WERI-Rb-1 (cell line): ENCODE measurements around the gene PTP4A1.

Experiments used
- DNase-seq: peaks from one replicate; pipeline ENCODE4 v3.0.0-alpha.2; 2020
- H3K27ac ChIP-seq: fragments of 250-450 bp; sonication (Bioruptor Pico); 2 replicates; pipeline ENCODE4 v1.5.1; 2020; ENCODE audit warnings: mild to moderate bottlenecking, moderate library complexity
- H3K27me3 ChIP-seq: fragments of 250-450 bp; sonication (Bioruptor Pico); 2 replicates; pipeline ENCODE4 v1.5.1; 2021; ENCODE audit warnings: mild to moderate bottlenecking, low read depth, moderate library complexity; ENCODE audit not compliant: insufficient read depth, severe bottlenecking
- H3K36me3 ChIP-seq: fragments of 250-450 bp; sonication (Bioruptor Pico); 2 replicates; pipeline ENCODE4 v1.5.1; 2020; ENCODE audit warnings: mild to moderate bottlenecking, moderate library complexity
- H3K4me3 ChIP-seq: 2 replicates; pipeline ENCODE4 v1.5.1; 2011; ENCODE audit warnings: low read depth, mild to moderate bottlenecking, control low read depth, low read length
- H3K9me3 ChIP-seq: fragments of 250-450 bp; sonication (Bioruptor Pico); 2 replicates; pipeline ENCODE4 v1.5.1; 2021; ENCODE audit warnings: mild to moderate bottlenecking, moderate library complexity; ENCODE audit not compliant: severe bottlenecking
- TF ChIP-seq, protein P1 (sequence below): IDR thresholded peaks from 2 replicates; pipeline ENCODE4 v1.5.1; 2011; ENCODE audit warnings: low read depth, mild to moderate bottlenecking, control low read depth, inconsistent platforms, low read length

Gene PTP4A1

GRCh38 chr6:63574554-63574900 is 2.2 kb downstream of the PTP4A1 start:
- no peak for DNase-seq
- H3K4me3 ChIP-seq, result peak overlapping the region; percentile 89
- H3K9me3 ChIP-seq, result no peaks in the 10 kb centered on the region
- no peak overlapping the region; the same call in 1 of the 2 replicates for H3K27ac ChIP-seq
- no peaks in the 10 kb centered on the region for H3K27me3 ChIP-seq
- TF ChIP-seq, protein P1, sequence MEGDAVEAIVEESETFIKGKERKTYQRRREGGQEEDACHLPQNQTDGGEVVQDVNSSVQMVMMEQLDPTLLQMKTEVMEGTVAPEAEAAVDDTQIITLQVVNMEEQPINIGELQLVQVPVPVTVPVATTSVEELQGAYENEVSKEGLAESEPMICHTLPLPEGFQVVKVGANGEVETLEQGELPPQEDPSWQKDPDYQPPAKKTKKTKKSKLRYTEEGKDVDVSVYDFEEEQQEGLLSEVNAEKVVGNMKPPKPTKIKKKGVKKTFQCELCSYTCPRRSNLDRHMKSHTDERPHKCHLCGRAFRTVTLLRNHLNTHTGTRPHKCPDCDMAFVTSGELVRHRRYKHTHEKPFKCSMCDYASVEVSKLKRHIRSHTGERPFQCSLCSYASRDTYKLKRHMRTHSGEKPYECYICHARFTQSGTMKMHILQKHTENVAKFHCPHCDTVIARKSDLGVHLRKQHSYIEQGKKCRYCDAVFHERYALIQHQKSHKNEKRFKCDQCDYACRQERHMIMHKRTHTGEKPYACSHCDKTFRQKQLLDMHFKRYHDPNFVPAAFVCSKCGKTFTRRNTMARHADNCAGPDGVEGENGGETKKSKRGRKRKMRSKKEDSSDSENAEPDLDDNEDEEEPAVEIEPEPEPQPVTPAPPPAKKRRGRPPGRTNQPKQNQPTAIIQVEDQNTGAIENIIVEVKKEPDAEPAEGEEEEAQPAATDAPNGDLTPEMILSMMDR, result no peak
- peaks cover 54% of the 10 kb centered on the region for H3K36me3 ChIP-seq

DNA sequence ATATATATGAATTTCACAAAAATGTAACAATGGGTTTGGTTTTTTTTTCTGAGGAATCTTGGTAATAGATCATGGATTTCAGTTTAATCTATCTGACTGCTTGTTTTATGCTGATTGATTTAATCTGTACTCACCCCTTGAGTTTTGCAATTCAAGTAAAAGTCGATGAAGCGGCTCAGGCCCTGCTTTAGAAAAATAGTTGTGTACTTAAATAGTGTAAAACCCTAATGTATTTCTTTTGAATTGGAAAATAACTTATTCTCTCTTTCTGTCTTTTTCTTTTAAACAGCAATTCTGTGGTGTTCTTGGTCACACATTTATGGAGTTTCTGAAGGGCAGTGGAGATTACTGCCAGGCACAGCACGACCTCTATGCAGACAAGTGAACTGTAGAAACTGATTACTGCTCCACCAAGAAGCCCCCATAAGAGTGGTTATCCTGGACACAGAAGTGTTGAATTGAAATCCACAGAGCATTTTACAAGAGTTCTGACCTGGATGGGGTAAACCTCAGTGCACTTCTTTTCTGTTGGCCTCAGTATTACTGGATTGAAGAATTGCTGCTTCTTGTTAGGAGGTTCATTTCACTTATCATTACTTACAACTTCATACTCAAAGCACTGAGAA is 4.0 kb downstream of the PTP4A1 start:
- Histone ChIP-seq H3K27me3 (no peaks in the 10 kb centered on the region), H3K27ac (no peak overlapping the region), H3K9me3 (no peaks in the 10 kb centered on the region), H3K36me3 (peaks cover 70% of the 10 kb centered on the region), H3K4me3 (no peak overlapping the region)
- DNase-seq, result no peak
- TF ChIP-seq, protein P1, result no peak

GRCh38 chr6:63576985-63577712 is 4.9 kb downstream of the PTP4A1 start:
- Histone ChIP-seq H3K36me3 (peaks cover 78% of the 10 kb centered on the region), H3K27me3 (no peaks in the 10 kb centered on the region), H3K27ac (no peak overlapping the region), H3K4me3 (no peak overlapping the region), H3K9me3 (no peaks in the 10 kb centered on the region)
- no peak for DNase-seq
- TF ChIP-seq, protein P1, result no peak

DNA sequence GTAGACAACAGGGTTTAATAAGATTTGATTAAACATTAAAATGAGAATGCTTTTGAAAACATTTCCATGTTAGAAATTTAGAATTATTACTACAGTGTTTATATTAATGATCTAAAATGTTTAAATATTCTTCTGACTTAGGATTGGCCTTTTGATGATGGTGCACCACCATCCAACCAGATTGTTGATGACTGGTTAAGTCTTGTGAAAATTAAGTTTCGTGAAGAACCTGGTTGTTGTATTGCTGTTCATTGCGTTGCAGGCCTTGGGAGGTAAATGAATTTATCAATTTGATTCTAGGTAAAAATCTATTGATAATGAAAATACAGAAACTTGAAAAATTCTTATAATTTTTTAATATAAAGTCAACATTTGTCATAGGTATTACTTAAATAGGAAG is 6.5 kb downstream of the PTP4A1 start:
- H3K4me3 ChIP-seq, result no peak overlapping the region
- no peak overlapping the region for H3K27ac ChIP-seq
- no peaks in the 10 kb centered on the region for H3K27me3 ChIP-seq
- peaks cover 64% of the 10 kb centered on the region for H3K36me3 ChIP-seq
- no peaks in the 10 kb centered on the region for H3K9me3 ChIP-seq
- no peak for DNase-seq
- TF ChIP-seq, protein P1, result no peak

DNA sequence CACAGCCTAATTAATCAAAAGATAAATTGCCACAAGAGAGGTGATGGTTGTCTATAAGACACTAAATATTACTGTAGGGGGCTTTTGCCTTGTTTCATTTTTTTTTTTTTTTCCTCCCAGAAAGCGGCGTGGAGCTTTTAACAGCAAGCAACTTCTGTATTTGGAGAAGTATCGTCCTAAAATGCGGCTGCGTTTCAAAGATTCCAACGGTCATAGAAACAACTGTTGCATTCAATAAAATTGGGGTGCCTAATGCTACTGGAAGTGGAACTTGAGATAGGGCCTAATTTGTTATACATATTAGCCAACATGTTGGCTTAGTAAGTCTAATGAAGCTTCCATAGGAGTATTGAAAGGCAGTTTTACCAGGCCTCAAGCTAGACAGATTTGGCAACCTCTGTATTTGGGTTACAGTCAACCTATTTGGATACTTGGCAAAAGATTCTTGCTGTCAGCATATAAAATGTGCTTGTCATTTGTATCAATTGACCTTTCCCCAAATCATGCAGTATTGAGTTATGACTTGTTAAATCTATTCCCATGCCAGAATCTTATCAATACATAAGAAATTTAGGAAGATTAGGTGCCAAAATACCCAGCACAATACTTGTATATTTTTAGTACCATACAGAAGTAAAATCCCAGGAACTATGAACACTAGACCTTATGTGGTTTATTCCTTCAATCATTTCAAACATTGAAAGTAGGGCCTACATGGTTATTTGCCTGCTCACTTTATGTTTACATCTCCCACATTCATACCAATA is 7.8 kb downstream of the PTP4A1 start:
- Histone ChIP-seq H3K27ac (no peak overlapping the region), H3K36me3 (peaks cover 60% of the 10 kb centered on the region), H3K27me3 (no peaks in the 10 kb centered on the region), H3K9me3 (no peaks in the 10 kb centered on the region), H3K4me3 (no peak overlapping the region)
- TF ChIP-seq, protein P1, result no peak
- DNase-seq, result no peak
